ENCODE measurements around the gene SLC25A47.

The SLC25A47 gene

GRCh38 chr14:100322138-100322957 is 791 bp upstream of the SLC25A47 start:
- no peak for DNase-seq (ENCODE audit: extremely low read depth in 1 of 2, low read depth in 1 of 2)

GRCh38 chr14:100323942-100324307 is 786 bp downstream of the SLC25A47 start:
- no peak for DNase-seq (ENCODE audit: extremely low read depth in 1 of 2, low read depth in 1 of 2)

- no peak for DNase-seq (ENCODE audit: extremely low read depth in 1 of 2, low read depth in 1 of 2)
These were observed 2.1 kb downstream of the SLC25A47 start for GRCh38 chr14:100325231-100325632.

GRCh38 chr14:100325958-100326357 is 2.8 kb downstream of the SLC25A47 start:
- DNase-seq (ENCODE audit: extremely low read depth in 1 of 2, low read depth in 1 of 2), result no peak

GRCh38 chr14:100327128-100327527 is 4.0 kb downstream of the SLC25A47 start:
- no peak for DNase-seq (ENCODE audit: extremely low read depth in 1 of 2, low read depth in 1 of 2)

- no peak for DNase-seq (ENCODE audit: extremely low read depth in 1 of 2, low read depth in 1 of 2)
These were observed 5.5 kb downstream of the SLC25A47 start for GRCh38 chr14:100328495-100329163.

GRCh38 chr14:100329233-100330006 is 6.3 kb downstream of the SLC25A47 start:
- no peak for DNase-seq (ENCODE audit: extremely low read depth in 1 of 2, low read depth in 1 of 2)

- no peak for DNase-seq (ENCODE audit: extremely low read depth in 1 of 2, low read depth in 1 of 2)
These were observed 6.8 kb downstream of the SLC25A47 start for GRCh38 chr14:100330007-100330344.

GRCh38 chr14:100330388-100330931 is 7.3 kb downstream of the SLC25A47 start:
- no peak for DNase-seq (ENCODE audit: extremely low read depth in 1 of 2, low read depth in 1 of 2)

- no peak for DNase-seq (ENCODE audit: extremely low read depth in 1 of 2, low read depth in 1 of 2)
These were observed 9.0 kb downstream of the SLC25A47 start for GRCh38 chr14:100332071-100332639.

- no peak for DNase-seq (ENCODE audit: extremely low read depth in 1 of 2, low read depth in 1 of 2)
These were observed 9.7 kb downstream of the SLC25A47 start for GRCh38 chr14:100332797-100333196.

GRCh38 chr14:100333311-100333710 is 10.2 kb downstream of the SLC25A47 start:
- no peak for DNase-seq (ENCODE audit: extremely low read depth in 1 of 2, low read depth in 1 of 2)

- DNase-seq (ENCODE audit: extremely low read depth in 1 of 2, low read depth in 1 of 2), result no peak
These were observed 10.7 kb downstream of the SLC25A47 start for GRCh38 chr14:100333827-100334226.

- DNase-seq (ENCODE audit: extremely low read depth in 1 of 2, low read depth in 1 of 2), result no peak
These were observed 11.8 kb downstream of the SLC25A47 start for GRCh38 chr14:100334904-100335303.

- no peak for DNase-seq (ENCODE audit: extremely low read depth in 1 of 2, low read depth in 1 of 2)
These were observed 13.7 kb downstream of the SLC25A47 start for GRCh38 chr14:100336618-100337530.

- no peak for DNase-seq (ENCODE audit: extremely low read depth in 1 of 2, low read depth in 1 of 2)
These were observed 16.8 kb downstream of the SLC25A47 start for GRCh38 chr14:100339766-100340422.

GRCh38 chr14:100340423-100340813 is 17.3 kb downstream of the SLC25A47 start:
- no peak for DNase-seq (ENCODE audit: extremely low read depth in 1 of 2, low read depth in 1 of 2)

GRCh38 chr14:100341301-100342031 is 18.3 kb downstream of the SLC25A47 start:
- no peak for DNase-seq (ENCODE audit: extremely low read depth in 1 of 2, low read depth in 1 of 2)

GRCh38 chr14:100342195-100342594 is 19.1 kb downstream of the SLC25A47 start:
- no peak for DNase-seq (ENCODE audit: extremely low read depth in 1 of 2, low read depth in 1 of 2)
